RCC 7860 (cell line): ENCODE results near the gene KRT6B.
"Not testable (repeated sequence)": the region's sequence is repeated elsewhere in the genome, so short reads cannot be mapped to it uniquely, and the experiment has no call there.

Source experiments
- DNase-seq: peaks from one replicate; pipeline ENCODE4 v3.0.0-alpha.2; 2015; ENCODE audit warnings: low spot score
- FAIRE-seq: peaks from 2 replicates; lab custom pipeline; 2012; peaks lifted over from hg19 to GRCh38; lab: Jason Lieb, UNC

KRT6B gene

DNA sequence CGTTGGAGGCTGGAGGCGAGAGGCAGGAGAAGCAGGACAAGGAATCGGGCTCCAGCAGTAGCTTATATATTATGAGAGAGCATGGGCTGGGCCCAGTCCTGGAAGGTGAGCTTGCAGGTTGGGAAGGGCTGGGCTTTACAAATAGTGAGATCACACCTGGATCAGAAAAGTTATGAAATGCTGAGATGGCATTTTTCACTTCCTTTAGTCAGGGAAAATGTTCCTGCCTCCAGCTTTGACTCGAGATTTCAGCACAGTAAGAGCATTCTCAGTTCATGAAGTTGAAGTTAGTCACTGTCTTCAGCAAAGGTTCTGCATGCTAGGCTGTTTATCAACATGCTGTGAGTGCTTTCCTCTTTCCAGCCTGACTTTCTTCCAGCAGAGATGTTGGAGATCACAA lies 21.8 kb upstream of the KRT6B start, which contains the start of gene KRT6C:
Gene KRT6C (minus strand): TSS at position 38 of the 400 bp plus-strand sequence. CDS start 68 bp downstream, outside the sequence.
- no peak for FAIRE-seq
- DNase-seq = no peak

DNA sequence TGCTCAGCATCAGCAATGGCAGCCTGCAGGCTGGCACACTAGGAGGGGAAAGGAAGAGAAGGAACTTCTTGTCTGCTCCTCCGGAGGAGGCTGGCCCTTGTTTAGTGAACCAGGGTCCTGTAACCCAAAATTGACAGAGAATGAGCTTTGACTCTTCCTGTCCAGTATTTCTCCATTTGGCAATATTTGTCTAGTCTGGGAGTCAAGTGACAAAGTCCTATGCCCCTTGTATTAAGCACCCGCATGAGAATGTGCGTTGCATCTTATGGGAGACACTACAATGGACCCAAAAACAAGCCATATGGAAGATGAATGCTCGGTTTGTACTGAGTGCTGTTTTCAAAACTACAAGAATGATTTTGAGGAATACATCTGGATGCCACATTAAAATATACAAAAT lies 17.9 kb upstream of the KRT6B start:
- no peak for FAIRE-seq
- no peak for DNase-seq

DNA sequence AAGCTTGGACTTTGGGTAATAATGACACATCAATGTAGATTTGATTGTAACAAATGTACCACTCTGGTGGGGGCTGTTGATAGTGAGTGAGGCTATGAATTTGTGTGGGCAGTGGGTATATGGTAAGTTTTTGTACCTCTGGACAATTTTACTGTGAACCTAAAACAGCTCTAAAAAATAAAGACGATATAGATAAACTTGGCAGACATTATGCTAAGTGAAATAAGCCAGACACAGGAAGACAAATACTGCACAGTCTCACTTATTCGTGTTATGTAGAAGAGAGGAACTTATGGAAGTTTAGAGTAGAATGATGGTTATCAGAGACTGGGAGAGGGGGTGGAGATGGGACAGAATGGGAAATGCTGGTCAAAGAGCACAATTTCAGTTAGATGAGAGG lies 13.0 kb upstream of the KRT6B start:
- DNase-seq (no peak), FAIRE-seq (no peak)

DNA sequence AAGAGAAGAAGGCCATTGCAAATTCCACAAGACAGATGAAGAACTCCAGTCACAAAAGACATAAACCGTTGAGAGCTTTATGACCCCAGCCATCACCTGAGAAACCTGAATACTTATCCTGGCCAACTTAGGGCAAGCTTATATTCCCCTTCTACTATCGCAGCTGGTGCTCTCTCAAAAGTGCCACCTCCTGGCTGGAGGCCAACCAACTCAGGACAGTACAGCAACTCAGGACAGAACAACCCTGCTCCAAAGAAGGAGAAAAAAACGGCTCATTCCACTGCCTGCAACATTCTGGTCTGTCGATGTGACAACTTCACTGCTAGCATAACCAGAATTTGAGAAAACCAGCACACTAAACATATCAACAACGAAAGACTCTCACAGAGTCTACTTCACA lies 9.7 kb upstream of the KRT6B start:
- FAIRE-seq (no peak), DNase-seq (no peak)

DNA sequence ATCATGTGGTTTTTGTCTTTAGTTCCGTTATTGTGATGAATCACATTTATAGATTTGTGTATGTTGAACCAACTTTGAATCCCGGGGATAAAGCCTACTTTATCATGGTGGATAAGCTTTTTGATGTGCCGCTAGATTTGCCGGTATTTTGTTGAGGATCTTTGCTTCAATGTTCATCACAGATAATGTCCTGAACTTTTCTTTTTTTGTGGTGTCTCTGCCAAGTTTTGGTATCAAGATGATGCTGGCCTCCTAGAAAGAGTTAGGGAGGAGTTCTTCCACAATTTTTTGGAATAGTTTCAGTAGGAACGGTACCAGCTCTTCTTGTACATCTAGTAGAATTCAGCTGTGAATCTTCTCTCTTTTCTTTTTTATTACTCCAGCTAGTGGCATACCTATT lies 6.9 kb upstream of the KRT6B start:
- no peak for DNase-seq
- no peak for FAIRE-seq

DNA sequence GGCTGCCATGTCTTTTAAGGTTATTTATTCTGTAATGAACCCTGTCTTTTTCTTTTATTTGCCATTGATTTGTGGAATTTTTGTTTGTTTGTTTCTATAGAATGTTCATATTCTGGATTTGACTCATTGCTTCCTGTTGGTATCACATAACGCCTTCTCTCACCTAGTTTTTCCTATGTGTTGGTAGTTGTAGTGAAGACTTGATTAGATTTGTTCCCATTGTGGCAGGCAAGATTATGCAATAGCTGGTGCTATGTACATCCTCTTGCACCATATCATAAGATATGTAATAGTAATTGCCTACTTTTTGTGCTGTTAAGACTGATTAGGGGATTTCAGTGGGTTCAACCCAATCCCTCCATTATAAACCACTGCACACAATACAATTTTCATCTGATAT lies 3.9 kb upstream of the KRT6B start:
- DNase-seq (no peak), FAIRE-seq (no peak)

DNA sequence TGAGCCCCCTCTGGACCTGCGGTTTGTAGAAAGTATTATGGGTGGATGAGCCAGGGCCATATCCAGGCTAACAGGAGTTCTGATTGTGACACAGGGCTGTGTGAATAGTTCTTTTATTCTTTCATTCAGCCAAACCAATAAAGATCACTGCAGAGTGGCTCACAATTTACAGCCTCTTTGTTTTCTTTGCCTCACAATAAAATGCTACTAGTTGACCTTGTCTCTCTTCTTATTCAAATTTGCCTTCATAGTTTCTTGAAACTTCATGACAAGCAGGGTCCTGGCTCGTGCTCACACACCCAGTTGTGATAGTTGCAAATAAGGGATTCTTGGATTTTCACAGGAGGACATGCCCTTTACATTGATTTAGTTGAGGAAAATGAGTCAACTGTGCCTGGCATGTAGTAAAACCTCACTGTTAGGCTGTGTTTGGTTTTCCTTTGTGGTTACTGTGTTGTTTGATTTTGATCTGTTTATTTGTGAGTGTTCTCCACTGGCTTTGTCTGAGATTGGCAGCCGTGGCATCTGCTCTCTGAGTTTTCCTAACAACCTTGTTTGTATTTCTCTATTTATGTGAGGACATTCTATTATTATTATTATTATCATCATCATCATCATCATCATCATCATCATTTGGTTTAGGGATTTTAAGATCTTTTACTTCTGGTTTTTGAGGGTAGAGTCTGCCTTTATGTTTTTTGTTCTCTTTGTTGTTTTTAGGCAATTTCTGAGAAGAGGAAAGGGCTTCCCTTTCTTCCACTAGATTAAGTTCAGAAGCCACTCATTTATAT lies 2.7 kb upstream of the KRT6B start:
- no peak for FAIRE-seq
- DNase-seq = no peak

DNA sequence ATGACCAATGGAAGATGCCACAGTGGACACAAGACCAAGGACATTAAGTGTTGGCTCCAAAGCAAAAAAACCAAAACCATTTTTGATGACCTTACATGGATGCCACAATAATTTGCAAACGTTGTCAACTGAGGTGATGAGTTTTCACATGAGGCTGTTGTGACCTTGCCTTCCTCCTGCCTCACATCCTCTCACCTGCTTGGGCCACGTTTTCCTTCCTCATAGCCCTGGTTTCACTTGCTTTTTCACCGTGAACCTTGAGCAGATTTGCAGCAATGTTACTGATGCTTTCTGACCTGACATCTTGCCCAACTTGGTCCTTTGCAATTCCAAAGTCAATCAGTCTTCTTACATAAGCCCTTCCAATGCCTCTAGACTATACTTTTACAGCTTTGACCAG lies 3.7 kb downstream of the KRT6B start:
- no peak for DNase-seq
- FAIRE-seq = no peak

DNA sequence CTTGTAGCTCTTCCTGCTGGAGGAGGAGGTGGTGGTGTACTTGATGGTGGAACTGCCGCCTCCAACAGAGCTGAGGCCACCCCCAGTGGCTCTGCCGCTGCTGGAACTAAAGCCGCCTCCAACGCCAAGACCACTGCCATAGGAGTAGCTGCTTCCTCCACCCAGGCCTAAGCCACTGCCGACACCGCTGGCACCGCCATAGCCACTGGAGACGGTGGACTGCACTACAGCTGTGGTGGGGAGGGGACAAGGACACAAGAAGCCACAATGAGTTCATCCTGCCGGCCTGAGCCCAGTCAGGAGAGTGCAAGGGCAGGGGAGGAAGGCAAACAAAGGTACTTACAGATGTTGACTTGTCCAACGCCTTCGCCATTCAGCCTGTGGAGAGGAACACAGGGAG lies 4.8 kb downstream of the KRT6B start:
- not testable (repeated sequence) for DNase-seq, FAIRE-seq

DNA sequence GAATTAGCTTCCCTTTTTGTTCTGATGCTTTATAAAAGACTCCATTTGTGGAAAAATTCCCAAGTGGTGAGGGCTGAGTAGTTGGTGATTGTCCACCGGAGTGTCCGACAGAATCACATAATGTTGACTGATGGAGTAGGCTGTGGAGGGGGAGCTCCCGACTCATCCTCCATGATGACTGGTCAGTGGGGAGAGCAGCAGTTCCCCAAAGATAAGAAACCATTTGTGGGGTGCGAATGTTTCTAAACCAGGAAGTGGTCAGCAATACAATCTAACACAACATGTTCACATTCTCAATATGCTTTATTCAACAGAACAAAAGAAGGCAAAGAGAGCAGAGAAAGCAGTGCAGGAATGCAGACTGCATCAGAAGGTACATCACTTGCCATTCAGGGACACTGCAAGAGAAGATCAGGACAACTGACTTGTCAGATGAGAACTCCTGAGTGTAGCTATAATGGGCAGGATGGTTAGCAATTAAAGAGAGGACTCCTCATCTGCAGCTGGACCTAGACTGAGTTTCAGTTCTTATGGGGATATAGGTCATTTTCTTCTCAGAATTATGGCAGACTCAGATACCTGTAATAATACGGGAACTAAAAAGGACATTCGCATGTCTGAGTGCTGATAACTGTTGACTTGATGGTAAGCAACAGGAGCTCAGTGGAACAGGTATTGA lies 5.4 kb downstream of the KRT6B start:
- FAIRE-seq (no peak), DNase-seq (no peak)

DNA sequence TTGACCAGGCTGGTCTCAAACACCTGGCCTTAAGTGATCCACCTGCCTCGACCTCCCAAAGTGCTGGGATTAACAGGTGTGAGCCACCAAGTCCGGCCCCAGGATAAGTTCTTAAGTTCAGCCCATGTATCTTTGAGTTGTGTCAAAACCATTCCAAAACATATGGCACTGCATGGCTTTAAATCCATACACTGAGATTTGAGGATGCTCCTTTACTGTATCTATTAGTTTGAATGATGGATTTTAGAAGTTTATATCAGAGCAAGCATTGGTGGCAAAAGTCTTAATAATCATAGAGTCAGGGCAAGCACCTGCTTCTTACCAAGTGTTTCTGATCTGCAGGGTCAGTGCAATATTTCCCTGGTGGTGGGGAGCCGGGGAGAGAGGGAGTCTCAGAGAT lies 6.1 kb downstream of the KRT6B start:
- DNase-seq (no peak), FAIRE-seq (no peak)

DNA sequence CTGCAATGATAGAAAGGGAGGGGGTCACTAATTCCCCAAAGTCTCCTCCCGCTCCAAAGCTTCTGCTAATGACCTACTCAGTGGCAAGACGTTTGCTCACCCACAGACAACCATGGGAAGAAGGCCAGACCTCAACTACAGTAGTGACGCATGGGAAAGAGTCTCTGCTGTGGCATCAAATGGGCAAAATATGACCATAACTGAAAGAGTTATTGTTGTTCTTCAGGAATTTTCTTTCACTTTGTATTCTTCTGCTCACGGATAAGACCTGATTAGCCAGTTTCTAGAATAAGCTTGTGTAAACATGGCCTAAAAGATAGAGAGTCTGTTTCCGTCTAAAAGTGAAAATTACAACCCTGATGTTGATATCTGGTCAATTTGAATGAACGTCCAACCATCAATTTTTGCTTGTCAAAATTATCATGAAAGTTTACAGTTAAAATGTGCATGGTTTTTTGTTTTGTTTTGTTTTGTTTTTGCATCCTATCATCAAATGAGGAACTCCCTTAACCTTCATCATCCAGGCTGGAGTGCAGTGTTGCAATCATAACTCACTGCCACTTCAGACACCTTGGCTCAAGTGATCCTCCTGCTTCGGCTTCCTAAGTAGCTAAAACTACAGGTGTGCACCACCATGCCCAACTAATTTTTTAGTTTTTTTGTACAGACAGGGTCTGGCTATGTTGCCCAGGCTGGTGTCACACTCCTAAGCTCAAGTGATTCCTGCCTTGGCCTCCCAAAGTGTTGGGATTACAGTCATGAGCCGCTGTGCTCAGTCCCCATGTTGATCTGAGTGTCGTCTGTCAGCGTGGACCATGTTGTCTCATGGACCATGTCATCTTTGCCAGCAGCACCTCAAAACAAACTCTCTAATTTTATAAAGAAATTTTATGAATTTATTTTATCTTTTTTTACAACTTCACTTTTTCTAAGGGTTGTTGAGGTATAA lies 7.0 kb downstream of the KRT6B start:
- no peak for FAIRE-seq

DNA sequence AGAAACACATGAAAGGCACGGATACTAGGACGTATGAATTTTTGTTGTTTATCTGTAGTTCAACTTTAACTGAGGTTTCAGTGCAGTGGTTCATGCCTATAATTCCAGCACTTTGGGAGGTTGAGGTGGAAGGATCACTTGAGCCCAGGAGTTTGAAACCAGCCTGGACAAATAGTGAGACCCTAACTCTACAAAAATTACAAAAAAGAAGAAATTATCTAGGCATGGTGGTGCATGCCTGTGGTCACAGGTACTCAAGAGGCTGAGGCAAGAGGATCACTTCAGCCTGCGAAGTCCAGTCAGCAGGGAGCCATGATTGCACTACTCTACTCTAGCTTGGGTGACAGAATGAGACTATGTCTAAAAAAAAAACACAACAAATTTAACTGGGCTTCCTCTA lies 8.0 kb downstream of the KRT6B start:
- no peak for FAIRE-seq
- no peak for DNase-seq

More for the DNA sequence above, 7.0 kb downstream of the KRT6B start:
- DNase-seq = no peak

DNA sequence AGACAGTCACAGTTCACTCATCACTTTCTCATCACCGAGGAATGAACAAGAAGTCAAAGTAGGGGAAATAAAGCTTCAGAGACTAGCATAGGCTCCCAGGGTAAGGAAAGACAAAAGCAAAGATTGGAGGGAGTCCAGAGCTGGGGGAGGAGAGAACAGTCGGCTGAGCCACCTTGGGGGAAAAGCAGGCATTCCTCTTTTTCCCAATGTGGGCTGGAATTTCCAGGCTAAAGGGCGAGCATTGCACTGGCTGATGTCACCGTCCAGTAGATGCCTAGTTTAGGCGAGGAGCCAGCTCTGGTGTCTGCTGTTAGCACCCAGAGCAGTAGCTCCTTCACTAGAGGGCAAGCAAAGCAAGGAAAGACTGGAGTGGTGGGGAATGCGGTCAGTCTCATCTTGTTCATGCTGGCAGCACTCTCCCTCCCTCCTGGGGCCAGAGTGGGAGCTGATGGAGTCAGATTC lies 9.3 kb downstream of the KRT6B start:
- peak; percentile 94 for FAIRE-seq
- DNase-seq = peak; percentile 99

DNA sequence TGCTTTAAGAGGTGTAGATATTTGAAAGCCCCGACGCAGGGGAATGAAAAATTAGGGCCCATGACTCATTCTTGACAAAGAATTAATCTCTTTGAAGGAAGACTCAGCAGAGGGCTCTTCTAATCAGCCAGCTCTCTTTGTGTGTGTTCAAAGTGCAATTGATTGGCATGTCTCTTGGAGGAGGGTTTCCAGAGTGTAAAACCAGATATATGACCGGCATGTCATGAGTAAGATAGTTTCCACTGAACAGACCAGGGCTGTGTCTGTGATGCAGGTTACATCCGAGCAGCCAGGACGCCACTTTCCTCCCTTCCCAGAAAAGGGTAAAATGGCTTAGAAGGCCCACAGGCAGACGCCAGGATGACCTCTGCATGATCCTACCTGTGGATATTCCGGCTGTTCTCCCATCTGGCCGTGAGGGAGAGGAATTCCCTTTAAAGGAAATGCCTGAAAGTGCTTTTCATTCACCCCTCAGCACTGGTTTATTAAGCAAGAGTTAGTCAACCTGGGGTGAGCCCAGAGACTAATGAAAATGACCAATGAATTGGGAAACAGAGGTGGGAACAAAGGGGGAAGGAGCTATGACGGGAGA lies 10.5 kb downstream of the KRT6B start:
- no peak for DNase-seq
- FAIRE-seq = peak; percentile 73

DNA sequence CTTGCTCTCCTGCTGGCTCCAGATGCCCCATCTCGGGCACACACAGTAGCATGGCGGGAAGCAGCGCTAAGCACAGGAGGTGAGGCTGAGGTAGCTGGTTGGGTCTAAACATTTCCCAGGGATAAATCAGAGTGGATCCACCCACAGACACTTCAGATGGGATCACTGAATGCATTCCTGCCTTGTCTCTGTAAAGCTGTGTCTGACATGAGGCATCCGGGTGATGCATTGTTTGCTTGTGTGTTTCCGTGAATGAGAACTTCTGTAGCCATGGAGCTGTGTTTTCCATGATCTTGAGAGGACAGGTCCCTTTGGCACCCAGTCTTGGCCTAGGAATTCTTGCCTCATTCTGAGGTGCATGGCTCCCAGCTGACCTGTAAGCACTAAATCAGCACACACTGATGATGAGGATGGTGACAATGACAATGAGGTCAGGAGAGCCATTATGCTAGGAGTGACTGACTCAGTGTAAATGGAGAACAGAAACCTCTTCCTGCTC lies 11.1 kb downstream of the KRT6B start:
- FAIRE-seq = no peak
- DNase-seq = peak; percentile 93

DNA sequence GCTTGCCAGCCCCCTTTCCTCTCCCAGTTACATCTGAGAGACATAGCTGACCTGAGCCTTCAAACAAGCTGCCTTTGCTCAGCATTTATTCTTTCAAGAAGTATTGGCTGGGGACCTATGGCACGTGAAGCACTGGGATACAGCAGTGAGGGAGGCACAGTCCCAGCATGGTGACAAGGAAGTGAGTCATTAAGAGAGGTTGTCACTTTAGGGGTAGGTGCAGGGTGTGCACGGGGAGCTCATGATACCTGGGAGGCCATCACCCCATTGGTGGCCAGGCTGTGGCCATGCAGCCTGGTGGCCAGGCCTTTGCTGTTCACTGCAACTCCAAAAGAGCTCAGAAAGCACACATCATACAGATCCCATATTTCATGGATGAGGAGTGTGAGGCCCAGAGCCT lies 12.1 kb downstream of the KRT6B start:
- peak; percentile 31 for DNase-seq
- FAIRE-seq = no peak

DNA sequence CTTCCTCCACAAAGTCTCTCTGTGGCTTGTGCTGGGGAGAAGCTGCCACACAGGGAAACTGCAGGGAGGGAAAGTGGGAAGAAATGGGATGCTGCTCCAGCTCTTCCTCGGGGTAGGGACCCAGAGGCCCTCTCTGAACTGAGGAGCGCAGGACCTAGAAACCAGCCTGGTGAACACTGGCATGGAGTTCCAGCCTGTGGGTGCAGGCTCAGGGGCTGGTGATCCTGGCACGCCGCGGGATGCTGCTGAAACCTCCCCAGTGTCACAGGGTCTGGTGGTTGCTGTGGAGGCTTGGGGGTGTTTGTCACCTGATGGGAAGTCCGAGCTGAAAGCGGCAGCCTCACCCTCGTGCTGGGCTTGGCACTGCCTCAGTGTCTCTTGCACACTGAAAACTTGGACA lies 12.5 kb downstream of the KRT6B start:
- FAIRE-seq = no peak
- DNase-seq = no peak

DNA sequence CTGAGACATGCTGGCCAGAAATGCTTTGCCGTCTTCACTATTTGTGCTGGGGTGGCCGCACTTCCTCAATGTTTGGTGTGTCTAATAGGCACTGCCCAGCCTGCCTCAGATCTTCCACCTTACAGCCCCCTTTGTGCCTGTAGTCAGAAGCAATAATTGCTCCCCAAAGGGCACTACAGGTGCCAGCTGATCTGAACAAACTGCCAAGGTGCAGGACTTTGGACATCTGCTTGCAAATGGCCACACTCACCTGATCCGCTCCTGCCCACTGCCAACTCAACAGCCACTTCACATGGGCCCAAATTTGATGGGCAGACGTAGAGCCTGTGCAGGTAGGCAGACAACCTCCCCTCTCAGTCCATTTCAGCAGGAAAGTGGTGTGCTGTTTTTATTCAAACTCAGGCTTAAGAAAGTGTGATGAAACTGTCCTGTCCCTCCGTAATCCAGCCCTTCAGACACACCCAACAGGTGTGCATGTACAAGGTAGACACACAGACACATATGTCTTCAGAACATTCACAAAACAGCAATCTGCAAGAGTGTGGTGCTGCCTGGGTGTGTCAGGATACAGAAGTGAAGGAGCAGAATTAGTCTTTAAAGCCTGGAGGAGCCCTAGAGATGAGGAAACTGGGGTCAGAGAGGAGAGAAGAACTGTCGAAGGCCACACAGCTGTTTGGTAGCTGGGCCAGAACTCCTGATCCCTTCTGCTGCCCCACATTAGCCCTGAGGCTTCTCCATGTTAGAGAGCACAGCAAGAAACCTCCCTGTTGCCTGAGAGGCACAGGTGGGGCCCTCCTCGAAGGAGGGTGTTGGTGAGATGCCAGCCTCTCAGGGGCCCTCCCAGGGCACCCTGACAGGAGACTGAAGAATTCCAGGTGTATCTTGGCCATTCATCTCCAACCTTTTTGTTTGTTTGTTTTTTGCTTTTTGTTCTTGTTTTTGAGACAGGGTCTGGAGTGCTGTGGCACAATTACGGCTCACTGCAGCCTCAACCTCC lies 13.3 kb downstream of the KRT6B start:
- no peak for FAIRE-seq
- DNase-seq = no peak
